Choroid plexus epithelial cell (primary cell): ENCODE results near the gene MAEA.

Source experiments
- DNase-seq: peaks from one replicate; pipeline ENCODE4 v3.0.0-alpha.2; 2010; ENCODE audit warnings: low read depth
- H3K4me3 ChIP-seq: 2 replicates; pipeline ENCODE4 v1.5.1; 2011; ENCODE audit warnings: low read depth, mild to moderate bottlenecking, control low read depth, low read length, moderate library complexity
- CTCF ChIP-seq: conservative IDR thresholded peaks from 2 replicates; pipeline ENCODE4 v1.5.1; 2011; ENCODE audit warnings: low read depth, mild to moderate bottlenecking, control low read depth, inconsistent platforms, low read length, moderate library complexity

Gene MAEA

GRCh38 chr4:1312821-1313640, 23.3 kb downstream of the MAEA start:
- TF ChIP-seq CTCF, result no peak
- no peak overlapping the region for H3K4me3 ChIP-seq
- DNase-seq, result no peak

GRCh38 chr4:1315306-1315705, 25.6 kb downstream of the MAEA start:
- no peak for TF ChIP-seq CTCF
- no peak for DNase-seq
- no peak overlapping the region for H3K4me3 ChIP-seq

GRCh38 chr4:1315836-1316536, 26.3 kb downstream of the MAEA start:
- no peak for DNase-seq
- H3K4me3 ChIP-seq, result no peak overlapping the region
- TF ChIP-seq CTCF, result no peak

GRCh38 chr4:1316537-1317168, 27.0 kb downstream of the MAEA start:
- no peak for TF ChIP-seq CTCF
- no peak for DNase-seq
- no peak overlapping the region for H3K4me3 ChIP-seq

- TF ChIP-seq CTCF, result no peak
- DNase-seq, result no peak
- no peak overlapping the region for H3K4me3 ChIP-seq
Observed at GRCh38 chr4:1317177-1318045, 27.7 kb downstream of the MAEA start.

- H3K4me3 ChIP-seq, result no peak overlapping the region
- no peak for TF ChIP-seq CTCF
- no peak for DNase-seq
Observed at GRCh38 chr4:1318046-1318375, 28.3 kb downstream of the MAEA start.
